ENCODE measurements around the gene GLRX5. TPM values are rescaled to one million over a fixed set of nuclear protein-coding genes. Genes with fewer than 3 reads are reported as not detected.

Gene GLRX5
- total RNA-seq, 1 experiment from 2014 or later: 23.2 TPM

- H3K4me1 ChIP-seq (replicated peaks; ENCODE audit: insufficient read depth): no peaks in the 10 kb centered on the region
- H3K79me2 ChIP-seq (ENCODE audit: low read depth): no peaks in the 10 kb centered on the region
- no peaks in the 10 kb centered on the region for H4K20me1 ChIP-seq (ENCODE audit: insufficient read depth)
- H3F3A ChIP-seq (ENCODE audit: insufficient read depth, low read depth): no peaks in the 10 kb centered on the region
- DNase-seq: no peak
- no TSS peak for BruUV-seq (replicated peaks)
- no peaks in the 10 kb centered on the region for H3K9me2 ChIP-seq (ENCODE audit: insufficient read depth)
- no peak overlapping the region for H3K4me3 ChIP-seq
- ChIA-PET POLR2A (ENCODE audit: unreplicated experiment) (no interaction called here), CTCF (no interaction called here)
- H3K4me2 ChIP-seq: no peak overlapping the region
- no peak for TF ChIP-seq EZH2 (IDR thresholded peaks at IDR 0.05; ENCODE audit: low read depth)
- TF ChIP-seq, protein P1, sequence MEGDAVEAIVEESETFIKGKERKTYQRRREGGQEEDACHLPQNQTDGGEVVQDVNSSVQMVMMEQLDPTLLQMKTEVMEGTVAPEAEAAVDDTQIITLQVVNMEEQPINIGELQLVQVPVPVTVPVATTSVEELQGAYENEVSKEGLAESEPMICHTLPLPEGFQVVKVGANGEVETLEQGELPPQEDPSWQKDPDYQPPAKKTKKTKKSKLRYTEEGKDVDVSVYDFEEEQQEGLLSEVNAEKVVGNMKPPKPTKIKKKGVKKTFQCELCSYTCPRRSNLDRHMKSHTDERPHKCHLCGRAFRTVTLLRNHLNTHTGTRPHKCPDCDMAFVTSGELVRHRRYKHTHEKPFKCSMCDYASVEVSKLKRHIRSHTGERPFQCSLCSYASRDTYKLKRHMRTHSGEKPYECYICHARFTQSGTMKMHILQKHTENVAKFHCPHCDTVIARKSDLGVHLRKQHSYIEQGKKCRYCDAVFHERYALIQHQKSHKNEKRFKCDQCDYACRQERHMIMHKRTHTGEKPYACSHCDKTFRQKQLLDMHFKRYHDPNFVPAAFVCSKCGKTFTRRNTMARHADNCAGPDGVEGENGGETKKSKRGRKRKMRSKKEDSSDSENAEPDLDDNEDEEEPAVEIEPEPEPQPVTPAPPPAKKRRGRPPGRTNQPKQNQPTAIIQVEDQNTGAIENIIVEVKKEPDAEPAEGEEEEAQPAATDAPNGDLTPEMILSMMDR (conservative IDR thresholded peaks at IDR 0.05): no peak
- no peaks in the 10 kb centered on the region for H3K9me3 ChIP-seq (ENCODE audit: insufficient read depth, low read depth)
- H3K27me3 ChIP-seq (ENCODE audit: insufficient read depth, low read depth): no peaks in the 10 kb centered on the region
- H2AFZ ChIP-seq: no peak overlapping the region
- H3K36me3 ChIP-seq (ENCODE audit: low read depth): no peaks in the 10 kb centered on the region
- intact Hi-C loops (cut with micrococcal nuclease; ENCODE audit: unreplicated experiment): no loop called here
- H3K27ac ChIP-seq: no peak overlapping the region
Measured at GRCh38 chr14:95555053-95555452, 20.2 kb downstream of the GLRX5 start.

GRCh38 chr14:95557291-95557690, 22.4 kb downstream of the GLRX5 start:
- CTCF ChIA-PET: no interaction called here
- no peak for DNase-seq
- TF ChIP-seq, protein P1 (conservative IDR thresholded peaks at IDR 0.05): no peak
- no peak for TF ChIP-seq EZH2 (IDR thresholded peaks at IDR 0.05; ENCODE audit: low read depth)
- no peak overlapping the region for H3K27ac ChIP-seq
- intact Hi-C loops (cut with micrococcal nuclease; ENCODE audit: unreplicated experiment): no loop called here
- POLR2A ChIA-PET (ENCODE audit: unreplicated experiment): no interaction called here
- H3K36me3 ChIP-seq (ENCODE audit: low read depth): no peaks in the 10 kb centered on the region
- no peak overlapping the region for H3K4me3 ChIP-seq
- no peaks in the 10 kb centered on the region for H3K4me1 ChIP-seq (replicated peaks; ENCODE audit: insufficient read depth)
- H3K79me2 ChIP-seq (ENCODE audit: low read depth): no peaks in the 10 kb centered on the region
- H3K9me3 ChIP-seq (ENCODE audit: insufficient read depth, low read depth): no peaks in the 10 kb centered on the region
- H3K4me2 ChIP-seq: no peak overlapping the region
- BruUV-seq (replicated peaks): no TSS peak
- no peaks in the 10 kb centered on the region for H3F3A ChIP-seq (ENCODE audit: insufficient read depth, low read depth)
- no peaks in the 10 kb centered on the region for H3K27me3 ChIP-seq (ENCODE audit: insufficient read depth, low read depth)
- no peak overlapping the region for H2AFZ ChIP-seq
- no peaks in the 10 kb centered on the region for H4K20me1 ChIP-seq (ENCODE audit: insufficient read depth)
- H3K9me2 ChIP-seq (ENCODE audit: insufficient read depth): no peaks in the 10 kb centered on the region

GRCh38 chr14:95557832-95558231, 23.0 kb downstream of the GLRX5 start:
- Histone ChIP-seq H2AFZ (no peak overlapping the region), H3K4me2 (no peak overlapping the region), H3K4me3 (no peak overlapping the region), H3K9me2 (ENCODE audit: insufficient read depth) (no peaks in the 10 kb centered on the region), H3K4me1 (replicated peaks; ENCODE audit: insufficient read depth) (no peaks in the 10 kb centered on the region), H3K27ac (no peak overlapping the region), H3K9me3 (ENCODE audit: insufficient read depth, low read depth) (no peaks in the 10 kb centered on the region), H3F3A (ENCODE audit: insufficient read depth, low read depth) (no peaks in the 10 kb centered on the region), H3K79me2 (ENCODE audit: low read depth) (no peaks in the 10 kb centered on the region), H3K36me3 (ENCODE audit: low read depth) (no peaks in the 10 kb centered on the region), H3K27me3 (ENCODE audit: insufficient read depth, low read depth) (no peaks in the 10 kb centered on the region), H4K20me1 (ENCODE audit: insufficient read depth) (no peaks in the 10 kb centered on the region)
- ChIA-PET CTCF (no interaction called here), POLR2A (ENCODE audit: unreplicated experiment) (no interaction called here)
- TF ChIP-seq, protein P1 (conservative IDR thresholded peaks at IDR 0.05): no peak
- no peak for TF ChIP-seq EZH2 (IDR thresholded peaks at IDR 0.05; ENCODE audit: low read depth)
- no TSS peak for BruUV-seq (replicated peaks)
- intact Hi-C loops (cut with micrococcal nuclease; ENCODE audit: unreplicated experiment): no loop called here
- DNase-seq: no peak
